IMR-90 (cell line): ENCODE results near the gene RFT1. TPM values are rescaled to one million over a fixed set of nuclear protein-coding genes. Genes with fewer than 3 reads are reported as not detected.
A peak's percentile ranks its signal among the peaks of the same experiment; 100 is the strongest.

Experiments
- ATAC-seq: fragments of 200-7000 bp; cut with Tn5 transposase; 2 replicates; pipeline ENCODE4 v1.9.1; 2020; ENCODE audit warnings: low read depth, mild to moderate bottlenecking, moderate library complexity
- BruUV-seq: library from RNA; stranded (reverse); fragments of 400-500 nt; replicated peaks from 2 replicates; lab custom pipeline; 2021; lab: Mats Ljungman, UMichigan
- CTCF ChIA-PET: fragments of 300-600 bp; formaldehyde crosslinking; extraction: SDS; loops from one replicate; lab custom pipeline; 2021; ENCODE audit warnings: antibody characterized with exemption; lab: Yijun Ruan, JAX
- POLR2A ChIA-PET: fragments of 300-600 bp; sonication (Branson Sonifier 250); formaldehyde crosslinking; loops from one replicate; lab custom pipeline; 2022; ENCODE audit warnings: antibody characterized with exemption; ENCODE audit not compliant: unreplicated experiment; lab: Charles Lee
- DNase-seq: peaks from one replicate; pipeline ENCODE4 v3.0.0; 2013
- H2AFZ ChIP-seq: replicated peaks from 2 replicates; pipeline ENCODE3; 2013; ENCODE audit warnings: low read length, mild to moderate bottlenecking; ENCODE audit not compliant: poor library complexity
- H2AK5ac ChIP-seq: 2 replicates; pipeline ENCODE4 v1.6.1; 2013; ENCODE audit warnings: low read depth, low read length, inconsistent platforms
- H2AK9ac ChIP-seq: replicated peaks from 2 replicates; pipeline ENCODE3; 2013; ENCODE audit warnings: mild to moderate bottlenecking, low read depth, low read length, moderate library complexity; ENCODE audit not compliant: poor library complexity
- H2BK120ac ChIP-seq: 2 replicates; pipeline ENCODE4 v1.6.1; 2013; ENCODE audit warnings: low read depth, low read length, inconsistent platforms
- H2BK15ac ChIP-seq: 3 replicates; pipeline ENCODE4 v1.6.1; 2013; ENCODE audit warnings: low read depth, low read length, inconsistent platforms
- H2BK20ac ChIP-seq: 2 replicates; pipeline ENCODE4 v1.6.1; 2013; ENCODE audit warnings: low read depth, mild to moderate bottlenecking, inconsistent platforms, low read length, moderate library complexity
- H2BK5ac ChIP-seq: 2 replicates; pipeline ENCODE4 v1.6.1; 2013; ENCODE audit warnings: mild to moderate bottlenecking, low read depth, low read length, inconsistent platforms; ENCODE audit not compliant: poor library complexity, severe bottlenecking
- H3K14ac ChIP-seq: replicated peaks from 2 replicates; pipeline ENCODE4 v1.6.1; 2013; ENCODE audit warnings: low read depth, low read length, inconsistent platforms
- H3K18ac ChIP-seq: 2 replicates; pipeline ENCODE4 v1.6.1; 2013; ENCODE audit warnings: low read depth, low read length, control low read depth
- H3K23ac ChIP-seq: 2 replicates; pipeline ENCODE4 v1.6.1; 2013; ENCODE audit warnings: low read depth, low read length, inconsistent platforms
- H3K27ac ChIP-seq: 2 replicates; pipeline ENCODE4 v1.5.1; 2013; ENCODE audit warnings: mild to moderate bottlenecking, control low read depth, low read length; ENCODE audit not compliant: insufficient read depth
- H3K27me3 ChIP-seq: 2 replicates; pipeline ENCODE4 v1.6.1; 2013; ENCODE audit warnings: low read length; ENCODE audit not compliant: control insufficient read depth, insufficient read depth
- H3K36me3 ChIP-seq: 2 replicates; pipeline ENCODE4 v1.6.1; 2013; ENCODE audit warnings: low read length, mixed read lengths; ENCODE audit not compliant: control insufficient read depth, insufficient read depth
- H3K4ac ChIP-seq: 2 replicates; pipeline ENCODE4 v1.6.1; 2013; ENCODE audit warnings: low read depth, low read length, inconsistent platforms
- H3K4me1 ChIP-seq: 2 replicates; pipeline ENCODE4 v1.6.1; 2013; ENCODE audit warnings: low read length, mixed read lengths; ENCODE audit not compliant: control insufficient read depth, insufficient read depth
- H3K4me2 ChIP-seq: 2 replicates; pipeline ENCODE4 v1.6.1; 2013; ENCODE audit warnings: low read depth, mild to moderate bottlenecking, control low read depth, low read length, moderate library complexity
- H3K4me3 ChIP-seq: 2 replicates; pipeline ENCODE4 v1.5.1; 2013; ENCODE audit warnings: low read depth, mild to moderate bottlenecking, control low read depth, low read length, moderate library complexity; ENCODE audit not compliant: insufficient read depth
- H3K56ac ChIP-seq: 2 replicates; pipeline ENCODE4 v1.6.1; 2013; ENCODE audit warnings: low read length, inconsistent platforms; ENCODE audit not compliant: insufficient read depth; ENCODE audit errors: extremely low read depth
- H3K79me1 ChIP-seq, 2 experiments: 2 replicates each; pipeline ENCODE4 v1.6.1; 2013; ENCODE audit warnings: low read length in 2 of 2, inconsistent platforms in 1 of 2, low read depth in 1 of 2
- H3K9ac ChIP-seq: 2 replicates; pipeline ENCODE4 v1.6.1; 2013; ENCODE audit warnings: low read depth, low read length, control low read depth
- H3K9me1 ChIP-seq: 2 replicates; pipeline ENCODE4 v1.6.1; 2013; ENCODE audit warnings: low read length, inconsistent platforms; ENCODE audit not compliant: insufficient read depth
- H3K9me3 ChIP-seq: 2 replicates; pipeline ENCODE4 v1.6.1; 2013; ENCODE audit warnings: low read length; ENCODE audit not compliant: control insufficient read depth, insufficient read depth
- H4K20me1 ChIP-seq: 2 replicates; pipeline ENCODE4 v1.6.1; 2013; ENCODE audit warnings: low read length, inconsistent platforms; ENCODE audit not compliant: insufficient read depth
- H4K5ac ChIP-seq: 2 replicates; pipeline ENCODE4 v1.6.1; 2013; ENCODE audit warnings: mild to moderate bottlenecking, low read depth, low read length, control low read depth
- H4K8ac ChIP-seq, 2 experiments: 2 replicates each; pipeline ENCODE4 v1.6.1; 2013; ENCODE audit warnings: low read depth in 2 of 2, low read length in 2 of 2, control low read depth in 1 of 2, inconsistent platforms in 1 of 2
- H4K91ac ChIP-seq: 2 replicates; pipeline ENCODE4 v1.6.1; 2013; ENCODE audit warnings: low read depth, low read length, inconsistent platforms; ENCODE audit not compliant: insufficient read depth
- MAFK ChIP-seq: IDR thresholded peaks from 2 replicates; pipeline ENCODE4 v1.6.1; 2012; ENCODE audit warnings: low read depth, low read length, improper control_type of control experiment
- RAD21 ChIP-seq: IDR thresholded peaks from 2 replicates; pipeline ENCODE4 v1.6.1; 2012; ENCODE audit warnings: low read length, improper control_type of control experiment
- WGBS, 2 experiments: methylation state at CpG; one replicate each; pipeline versions ENCODE4 v1.1.5 to v1.1.7; 2013; ENCODE audit warnings: missing lambda C conversion rate in 2 of 2; ENCODE audit not compliant: insufficient read length in 1 of 2; ENCODE audit errors: extremely low coverage in 2 of 2; 5-methylcytosine and 5-hydroxymethylcytosine counted together
- dilution Hi-C: fragments of 300-500 bp; cut with HindIII; formaldehyde crosslinking; loops from one replicate; pipeline ENCODE4 v1.14.3; 2018; ENCODE audit warnings: low sequenced_read_pairs; ENCODE audit not compliant: unreplicated experiment
- in situ Hi-C: fragments of 300-500 bp; cut with MboI; formaldehyde crosslinking; loops from 3 replicates; pipeline ENCODE4 v1.14.3; 2019; ENCODE audit warnings: low sequenced_read_pairs, inconsistent platforms, mixed read lengths
- intact Hi-C: fragments of 100-400 bp; cut with micrococcal nuclease; formaldehyde crosslinking; loops from 2 replicates; pipeline ENCODE4 v1.10.0; 2022
- polyA plus RNA-seq, 3 experiments: library from polyadenylated mRNA; depleted of rRNA; stranded (reverse); fragments of >200 nt; gene quantifications; 2 replicates each; pipeline ENCODE4 v1.2.3, GENCODE V29; 2012; ENCODE audit warnings: low replicate concordance in 1 of 3
- total RNA-seq: library from RNA; depleted of rRNA; stranded (reverse); fragments of >200 nt; gene quantifications from 2 replicates; pipeline ENCODE4 v1.2.3, GENCODE V29; 2012

Gene RFT1
- total and polyA plus RNA-seq, 2 of the 4 experiments (the other 2 are of a cell fraction) = 14.5 to 23.5 TPM

DNA sequence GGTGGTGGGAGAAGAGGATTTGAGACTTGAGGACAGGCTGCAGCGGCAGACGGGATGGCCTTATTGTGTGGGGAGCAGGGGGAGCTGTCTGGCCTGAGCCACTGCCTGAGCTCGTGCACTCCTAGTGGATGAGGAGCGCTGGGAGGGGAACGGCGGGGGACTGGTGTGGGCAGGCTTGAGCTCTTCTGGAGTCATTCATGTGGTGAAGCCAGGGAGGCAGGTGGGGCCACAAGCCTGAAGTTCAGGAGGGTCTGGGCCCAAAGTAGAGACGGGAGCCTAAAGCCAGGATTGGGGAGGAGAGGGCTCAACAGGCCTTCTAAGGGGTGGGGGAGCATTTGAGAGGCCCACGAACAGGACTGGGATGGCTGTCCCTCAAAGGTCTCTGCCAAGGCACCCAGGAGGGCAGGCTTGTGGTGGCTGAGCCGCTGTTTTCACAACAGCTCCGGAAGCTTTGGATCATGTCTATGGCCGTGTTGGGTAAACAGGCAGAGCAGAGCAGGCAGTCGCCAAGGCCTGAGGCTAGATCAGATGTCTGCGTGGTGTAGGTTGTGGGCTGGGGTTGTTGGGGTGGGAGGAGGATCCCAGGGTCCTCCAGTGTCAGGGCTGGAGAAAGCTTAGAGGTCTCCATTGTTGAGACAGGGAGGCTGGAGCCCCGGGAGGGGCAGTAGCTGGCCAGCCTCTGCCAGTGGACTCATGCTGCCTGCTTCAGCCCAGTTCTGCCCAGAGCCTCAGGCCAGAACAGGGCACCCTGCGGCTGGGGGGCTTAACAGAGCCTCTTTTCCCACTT lies 39.0 kb upstream of the RFT1 start:
- no peaks in the 10 kb centered on the region for H3K27me3 ChIP-seq
- no peak overlapping the region for H3K27ac ChIP-seq
- dilution Hi-C loops = no loop called here
- H4K20me1 ChIP-seq = peaks cover 4% of the 10 kb centered on the region; the same call in 1 of the 2 replicates
- ATAC-seq (no peak), DNase-seq (no peak)
- H3K9ac ChIP-seq = no peak overlapping the region
- H3K4me3 ChIP-seq = no peak overlapping the region
- TF ChIP-seq MAFK = no peak
- no peak for TF ChIP-seq RAD21
- H3K4me1 ChIP-seq = peaks cover 8% of the 10 kb centered on the region
- no peak overlapping the region for H2AFZ ChIP-seq
- H2BK5ac ChIP-seq = no peak overlapping the region
- H3K79me1 ChIP-seq = peaks cover 13 to 67% of the 10 kb centered on the region in 2 experiments; a peak in 3 of 4 replicates
- no TSS peak for BruUV-seq
- H3K14ac ChIP-seq = no peak overlapping the region
- ChIA-PET POLR2A (no interaction called here), CTCF (no interaction called here)
- H2AK5ac ChIP-seq = no peak overlapping the region
- peak overlapping the region; percentile 44 for H2AK9ac ChIP-seq
- H3K56ac ChIP-seq = no peak overlapping the region
- 94% methylated on average over 4 of the region's 15 CpGs; no CpG with 5 or more reads in 1 of the 2 experiments for WGBS, 2 experiments
- no peak overlapping the region for H2BK15ac ChIP-seq
- peaks cover 18% of the 10 kb centered on the region for H3K9me1 ChIP-seq
- H3K23ac ChIP-seq = no peak overlapping the region
- no peak overlapping the region for H4K5ac ChIP-seq
- in situ Hi-C loops = no loop called here
- H3K4me2 ChIP-seq = no peak overlapping the region
- H2BK120ac ChIP-seq = no peak overlapping the region
- no peaks in the 10 kb centered on the region for H3K9me3 ChIP-seq
- no peak overlapping the region for H3K4ac ChIP-seq
- H4K8ac ChIP-seq = no peak overlapping the region
- intact Hi-C loops = no loop called here
- peaks cover 3% of the 10 kb centered on the region; the same call in 1 of the 2 replicates for H3K36me3 ChIP-seq
- no peak overlapping the region for H4K91ac ChIP-seq
- H3K18ac ChIP-seq = no peak overlapping the region
- H2BK20ac ChIP-seq = no peak overlapping the region
